K562 (cell line): ENCODE measurements around the gene TRIM40. TPM values are rescaled to one million over a fixed set of nuclear protein-coding genes. Genes with fewer than 3 reads are reported as not detected.

ENCODE experiments used
- ATF7 ChIP-seq: fragments of 450-650 bp; IDR thresholded peaks from 2 replicates; pipeline ENCODE4 v1.7.1; 2014; ENCODE audit warnings: mild to moderate bottlenecking, moderate library complexity
- BDP1 ChIP-seq: IDR thresholded peaks from 3 replicates; pipeline ENCODE4 v1.6.1; 2011; ENCODE audit not compliant: insufficient read length, insufficient read depth
- BRCA1 ChIP-seq, 2 experiments: fragments of 450-650 bp in 1 of 2; sonication (generic) in 1 of 2; formaldehyde crosslinking in 1 of 2; IDR thresholded peaks; 2 replicates each; pipeline versions ENCODE4 v1.5.0 to v1.6.1; 2017 to 2020; ENCODE audit warnings: mild to moderate bottlenecking in 1 of 2, missing genetic modification reagents in 1 of 2
- CHD1 ChIP-seq: fragments of 200-600 bp; sonication (generic); IDR thresholded peaks from one replicate; pipeline ENCODE4 v1.6.1; 2012; ENCODE audit warnings: mild to moderate bottlenecking, moderate library complexity, low read length, inconsistent platforms
- DPF2 ChIP-seq: fragments of 450-650 bp; IDR thresholded peaks from 2 replicates; pipeline ENCODE4 v1.6.1; 2016
- HNRNPLL ChIP-seq: fragments of 200-400 bp; formaldehyde crosslinking; IDR thresholded peaks from 2 replicates; pipeline ENCODE4 v1.6.1; 2017; ENCODE audit warnings: low read length, low read depth, mild to moderate bottlenecking; ENCODE audit not compliant: poor library complexity, severe bottlenecking
- MED1 ChIP-seq: sonication (generic); formaldehyde crosslinking; IDR thresholded peaks from 2 replicates; pipeline ENCODE4 v1.8.1; 2023; ENCODE audit warnings: missing genetic modification reagents, borderline replicate concordance
- MEF2D ChIP-seq: conservative IDR thresholded peaks from 2 replicates; pipeline ENCODE4 v1.6.1; 2016; ENCODE audit warnings: low read depth, missing genetic modification characterization, missing compliant biosample characterization
- NUFIP1 ChIP-seq: fragments of 450-650 bp; IDR thresholded peaks from 2 replicates; pipeline ENCODE4 v1.6.1; 2018; ENCODE audit not compliant: partially characterized antibody
- RBFOX2 ChIP-seq: fragments of 200-400 bp; formaldehyde crosslinking; IDR thresholded peaks from 2 replicates; pipeline ENCODE4 v1.6.1; 2017; ENCODE audit warnings: low read depth, mild to moderate bottlenecking, low read length, moderate library complexity
- REST ChIP-seq, 2 experiments: fragments of 450-650 bp; formaldehyde crosslinking in 1 of 2; IDR thresholded peaks; 2 replicates each; pipeline versions ENCODE4 v1.4.0 to v1.6.1; 2014 to 2020; ENCODE audit warnings: mild to moderate bottlenecking in 2 of 2, borderline replicate concordance in 1 of 2, low read depth in 1 of 2
- ZBTB17 ChIP-seq: fragments of 450-650 bp; formaldehyde crosslinking; IDR thresholded peaks from 2 replicates; pipeline ENCODE4 v1.4.0; 2020; ENCODE audit warnings: mild to moderate bottlenecking
- polyA plus RNA-seq, 8 experiments: library from polyadenylated mRNA; depleted of rRNA in 4 of 8; stranded (reverse) in 5 of 8; unstranded in 3 of 8; fragments of >200 nt; fragmentation: Nextera tagmentation in 2 of 8; fragmentation: Illumina TruSeq in 1 of 8; extraction: Ambion mirVana in 2 of 8; extraction: Trizol in 1 of 8; gene quantifications; 2 replicates each; pipeline versions ENCODE4 v1.2.1 to v1.2.3, GENCODE V29; 2011 to 2014; ENCODE audit warnings: inconsistent platforms in 1 of 8, missing spikeins in 1 of 8
- total RNA-seq, 7 experiments: library from RNA; depleted of rRNA in 6 of 7; stranded (reverse); fragments of >200 nt in 6 of 7; fragmentation: Illumina TruSeq in 2 of 7; extraction: Trizol in 2 of 7; gene quantifications; 2 replicates each; pipeline versions ENCODE4 v1.2.1 to v1.2.3, GENCODE V29; 2011 to 2021; ENCODE audit warnings: low replicate concordance in 1 of 7
- TF ChIP-seq, protein P1 (sequence below): sonication (generic); formaldehyde crosslinking; IDR thresholded peaks from 2 replicates; pipeline ENCODE4 v1.8.1; 2023; ENCODE audit warnings: mild to moderate bottlenecking, missing genetic modification reagents
- TF ChIP-seq, protein P2 (sequence below), 2 experiments: fragments of 150-350 bp in 1 of 2; IDR thresholded peaks; 2 replicates each; pipeline ENCODE4 v1.6.1; 2012 to 2016; ENCODE audit warnings: low read depth in 2 of 2, low read length in 2 of 2, mild to moderate bottlenecking in 1 of 2, moderate library complexity in 1 of 2

TRIM40 gene
- total and polyA plus RNA-seq, 9 of the 15 experiments (the other 6 are each of a cell fraction or from before 2014, with no cell fraction given) = 0.04 to 0.08 TPM; not detected in 7

DNA sequence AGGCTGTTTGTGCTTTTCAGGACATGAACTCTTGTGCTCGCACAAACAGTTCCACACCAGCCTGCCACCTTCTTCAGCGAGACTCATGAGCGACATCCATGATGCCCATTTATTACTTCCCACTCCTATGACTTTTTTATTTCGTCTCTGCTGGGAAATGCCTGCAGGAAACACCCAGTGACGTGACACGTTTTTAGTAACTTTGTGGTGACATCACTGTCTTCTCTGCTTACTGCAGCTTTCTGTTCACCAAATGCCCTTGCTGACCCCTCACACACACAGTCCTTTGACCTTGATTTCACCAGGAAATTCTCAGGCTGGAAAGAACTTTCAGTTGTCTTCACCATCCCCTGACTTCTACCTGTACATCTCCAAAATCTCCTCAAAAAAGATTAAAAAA, 8.9 kb downstream of the TRIM40 start (continued):
- TF ChIP-seq, protein P1, sequence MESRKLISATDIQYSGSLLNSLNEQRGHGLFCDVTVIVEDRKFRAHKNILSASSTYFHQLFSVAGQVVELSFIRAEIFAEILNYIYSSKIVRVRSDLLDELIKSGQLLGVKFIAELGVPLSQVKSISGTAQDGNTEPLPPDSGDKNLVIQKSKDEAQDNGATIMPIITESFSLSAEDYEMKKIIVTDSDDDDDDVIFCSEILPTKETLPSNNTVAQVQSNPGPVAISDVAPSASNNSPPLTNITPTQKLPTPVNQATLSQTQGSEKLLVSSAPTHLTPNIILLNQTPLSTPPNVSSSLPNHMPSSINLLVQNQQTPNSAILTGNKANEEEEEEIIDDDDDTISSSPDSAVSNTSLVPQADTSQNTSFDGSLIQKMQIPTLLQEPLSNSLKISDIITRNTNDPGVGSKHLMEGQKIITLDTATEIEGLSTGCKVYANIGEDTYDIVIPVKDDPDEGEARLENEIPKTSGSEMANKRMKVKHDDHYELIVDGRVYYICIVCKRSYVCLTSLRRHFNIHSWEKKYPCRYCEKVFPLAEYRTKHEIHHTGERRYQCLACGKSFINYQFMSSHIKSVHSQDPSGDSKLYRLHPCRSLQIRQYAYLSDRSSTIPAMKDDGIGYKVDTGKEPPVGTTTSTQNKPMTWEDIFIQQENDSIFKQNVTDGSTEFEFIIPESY = no peak
- TF ChIP-seq ATF7 (0 out of 2 replicates have a peak, but pooled peaks have one; percentile 24), NUFIP1 (no peak), REST (IDR thresholded peaks at IDR 0.05; ENCODE audit: borderline replicate concordance) (no peak), REST (CRISPR knock-in tag; IDR thresholded peaks at IDR 0.05; ENCODE audit: low read depth) (no peak), BDP1 (no peak), HNRNPLL (no peak), MEF2D (tag) (no peak), RBFOX2 (no peak), CHD1 (no peak), DPF2 (no peak), BRCA1 (IDR thresholded peaks at IDR 0.05) (no peak), BRCA1 (CRISPR knock-in tag; IDR thresholded peaks at IDR 0.05) (no peak), MED1 (no peak), ZBTB17 (CRISPR knock-in tag) (no peak)
- TF ChIP-seq, protein P2, sequence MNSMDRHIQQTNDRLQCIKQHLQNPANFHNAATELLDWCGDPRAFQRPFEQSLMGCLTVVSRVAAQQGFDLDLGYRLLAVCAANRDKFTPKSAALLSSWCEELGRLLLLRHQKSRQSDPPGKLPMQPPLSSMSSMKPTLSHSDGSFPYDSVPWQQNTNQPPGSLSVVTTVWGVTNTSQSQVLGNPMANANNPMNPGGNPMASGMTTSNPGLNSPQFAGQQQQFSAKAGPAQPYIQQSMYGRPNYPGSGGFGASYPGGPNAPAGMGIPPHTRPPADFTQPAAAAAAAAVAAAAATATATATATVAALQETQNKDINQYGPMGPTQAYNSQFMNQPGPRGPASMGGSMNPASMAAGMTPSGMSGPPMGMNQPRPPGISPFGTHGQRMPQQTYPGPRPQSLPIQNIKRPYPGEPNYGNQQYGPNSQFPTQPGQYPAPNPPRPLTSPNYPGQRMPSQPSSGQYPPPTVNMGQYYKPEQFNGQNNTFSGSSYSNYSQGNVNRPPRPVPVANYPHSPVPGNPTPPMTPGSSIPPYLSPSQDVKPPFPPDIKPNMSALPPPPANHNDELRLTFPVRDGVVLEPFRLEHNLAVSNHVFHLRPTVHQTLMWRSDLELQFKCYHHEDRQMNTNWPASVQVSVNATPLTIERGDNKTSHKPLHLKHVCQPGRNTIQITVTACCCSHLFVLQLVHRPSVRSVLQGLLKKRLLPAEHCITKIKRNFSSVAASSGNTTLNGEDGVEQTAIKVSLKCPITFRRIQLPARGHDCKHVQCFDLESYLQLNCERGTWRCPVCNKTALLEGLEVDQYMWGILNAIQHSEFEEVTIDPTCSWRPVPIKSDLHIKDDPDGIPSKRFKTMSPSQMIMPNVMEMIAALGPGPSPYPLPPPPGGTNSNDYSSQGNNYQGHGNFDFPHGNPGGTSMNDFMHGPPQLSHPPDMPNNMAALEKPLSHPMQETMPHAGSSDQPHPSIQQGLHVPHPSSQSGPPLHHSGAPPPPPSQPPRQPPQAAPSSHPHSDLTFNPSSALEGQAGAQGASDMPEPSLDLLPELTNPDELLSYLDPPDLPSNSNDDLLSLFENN (IDR thresholded peaks at IDR 0.05; ENCODE audit: low read depth in 2 of 2, low read length in 2 of 2) = no peak
